Erythroblast (primary cell): Measurements from ENCODE around the gene FJX1.

Experiments used
- GATA1 ChIP-seq: IDR thresholded peaks from 2 replicates; pipeline ENCODE4 v1.6.1; 2011; ENCODE audit warnings: low read depth, mild to moderate bottlenecking, control low read depth, low read length, moderate library complexity
- POLR2A ChIP-seq: IDR thresholded peaks from 2 replicates; pipeline ENCODE4 v1.6.1; 2011; ENCODE audit warnings: mild to moderate bottlenecking, low read length

GRCh38 chr11:35611741-35612140 lies 6.5 kb upstream of the FJX1 start:
- TF ChIP-seq POLR2A (no peak), GATA1 (no peak)
